Neural cell (in vitro differentiated cells): ENCODE data around the gene KIAA0513.

Experiments used
- CTCF ChIP-seq: fragments of 450-650 bp; IDR thresholded peaks from 2 replicates; pipeline ENCODE4 v1.5.1; 2014; ENCODE audit warnings: antibody characterized with exemption, mild to moderate bottlenecking, moderate library complexity; ENCODE audit not compliant: poor library complexity, severe bottlenecking
- EZH2 ChIP-seq: fragments of 200-600, 300-800 bp; shearing (Covaris generic), sonication (generic); IDR thresholded peaks from 2 replicates; pipeline ENCODE4 v1.6.1; 2014; ENCODE audit warnings: antibody characterized with exemption, low read length, borderline replicate concordance, mild to moderate bottlenecking; ENCODE audit not compliant: insufficient read depth, poor library complexity, severe bottlenecking
- MXI1 ChIP-seq: fragments of 450-650 bp; conservative IDR thresholded peaks from 2 replicates; pipeline ENCODE4 v1.6.1; 2014; ENCODE audit warnings: antibody characterized with exemption, mild to moderate bottlenecking; ENCODE audit not compliant: poor library complexity, severe bottlenecking
- POLR2AphosphoS5 ChIP-seq: IDR thresholded peaks from 2 replicates; pipeline ENCODE4 v1.6.1; 2012
- RAD21 ChIP-seq: fragments of 450-650 bp; conservative IDR thresholded peaks from 2 replicates; pipeline ENCODE4 v1.6.1; 2014; ENCODE audit warnings: antibody characterized with exemption, mild to moderate bottlenecking, moderate library complexity
- REST ChIP-seq: IDR thresholded peaks from 2 replicates; pipeline ENCODE4 v1.6.1; 2012; ENCODE audit warnings: borderline replicate concordance

DNA sequence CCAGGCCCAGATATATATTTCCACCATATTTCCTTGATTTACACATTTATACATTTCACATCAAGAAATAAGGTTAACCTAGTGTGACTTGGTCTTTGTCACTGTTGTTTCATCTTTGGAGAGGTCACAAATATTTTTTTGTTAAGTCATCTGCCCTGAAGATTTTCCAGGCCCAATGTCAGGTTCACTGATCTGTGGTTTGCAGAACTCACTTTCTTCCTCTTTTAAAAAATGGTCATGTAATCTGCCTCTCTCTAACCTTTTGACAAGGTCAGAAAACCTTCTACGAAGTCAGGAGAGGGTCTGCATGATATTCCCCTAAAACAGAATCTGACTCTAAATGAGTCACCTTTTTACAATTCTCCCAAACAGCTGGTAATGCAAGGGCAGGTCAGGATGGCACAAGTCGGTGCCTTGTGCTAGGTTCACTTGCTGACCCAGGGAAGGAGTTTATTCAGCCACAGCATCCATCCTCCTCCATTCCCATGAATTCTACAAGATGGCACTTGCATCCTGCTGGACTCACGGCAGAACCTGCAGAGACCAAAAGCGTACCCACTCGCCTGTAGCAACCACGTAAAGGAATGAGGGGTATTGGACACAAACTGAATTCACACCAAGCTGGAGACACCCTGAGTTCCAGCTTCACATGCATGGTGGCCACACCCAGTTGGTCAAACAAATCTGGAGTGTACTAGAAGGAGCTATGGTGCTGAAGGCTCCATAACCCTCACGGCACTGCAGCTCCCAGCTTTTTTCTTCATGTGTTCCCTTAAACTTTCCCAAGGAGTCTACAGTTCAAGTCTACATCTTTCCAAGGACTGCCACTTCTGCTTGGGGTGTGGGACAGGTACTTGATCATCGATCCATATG lies 1.6 kb upstream of the KIAA0513 start:
- TF ChIP-seq CTCF, result no peak
- TF ChIP-seq POLR2AphosphoS5, result no peak
- no peak for TF ChIP-seq RAD21
- no peak for TF ChIP-seq MXI1
- TF ChIP-seq REST, result no peak
- TF ChIP-seq EZH2, result no peak
